HEK293T (cell line): ENCODE data around the gene DKK3.

ENCODE experiments used
- CTCF ChIA-PET: fragments of 350-600 bp; formaldehyde crosslinking; extraction: SDS; loops from one replicate; lab custom pipeline; 2021; ENCODE audit warnings: antibody characterized with exemption, inconsistent platforms; lab: Yijun Ruan, JAX
- POLR2A ChIA-PET: fragments of 350-600 bp; formaldehyde crosslinking; extraction: SDS; loops from one replicate; lab custom pipeline; 2020; ENCODE audit warnings: antibody characterized with exemption, inconsistent platforms; lab: Yijun Ruan, JAX
- DNase-seq: peaks from one replicate; pipeline ENCODE4 v3.0.0; 2012; ENCODE audit warnings: mixed read lengths; ENCODE audit errors: extremely low spot score
- ARNT ChIP-seq: fragments of 450-650 bp; IDR thresholded peaks from 2 replicates; pipeline ENCODE4 v1.6.1; 2017; ENCODE audit warnings: mild to moderate bottlenecking
- BHLHE40 ChIP-seq: fragments of 450-650 bp; IDR thresholded peaks from 2 replicates; pipeline ENCODE4 v1.6.1; 2016; ENCODE audit warnings: mild to moderate bottlenecking, moderate library complexity, borderline replicate concordance
- CTBP1 ChIP-seq: fragments of 450-650 bp; IDR thresholded peaks from 2 replicates; pipeline ENCODE4 v1.6.1; 2016; ENCODE audit warnings: borderline replicate concordance
- ELF4 ChIP-seq: fragments of 450-650 bp; IDR thresholded peaks from 2 replicates; pipeline ENCODE4 v1.6.1; 2017; ENCODE audit warnings: antibody characterized with exemption
- FOXA1 ChIP-seq: fragments of 450-650 bp; IDR thresholded peaks from 2 replicates; pipeline ENCODE4 v1.6.1; 2016; ENCODE audit warnings: mild to moderate bottlenecking
- FOXK2 ChIP-seq: fragments of 450-650 bp; IDR thresholded peaks from 2 replicates; pipeline ENCODE4 v1.6.1; 2016; ENCODE audit warnings: mild to moderate bottlenecking
- FOXM1 ChIP-seq: fragments of 450-650 bp; IDR thresholded peaks from 2 replicates; pipeline ENCODE4 v1.6.1; 2017; ENCODE audit warnings: mild to moderate bottlenecking, borderline replicate concordance
- HDGF ChIP-seq: fragments of 450-650 bp; IDR thresholded peaks from 2 replicates; pipeline ENCODE4 v1.6.1; 2017; ENCODE audit warnings: antibody characterized with exemption, borderline replicate concordance
- L3MBTL2 ChIP-seq: fragments of 450-650 bp; conservative IDR thresholded peaks from 2 replicates; pipeline ENCODE4 v1.6.1; 2016; ENCODE audit warnings: mild to moderate bottlenecking
- LEF1 ChIP-seq: fragments of 450-650 bp; IDR thresholded peaks from 2 replicates; pipeline ENCODE4 v1.6.1; 2017; ENCODE audit warnings: mild to moderate bottlenecking, borderline replicate concordance
- NFRKB ChIP-seq: fragments of 450-650 bp; IDR thresholded peaks from 2 replicates; pipeline ENCODE4 v1.6.1; 2016; ENCODE audit warnings: mild to moderate bottlenecking, moderate library complexity
- SP1 ChIP-seq: fragments of 450-650 bp; IDR thresholded peaks from 2 replicates; pipeline ENCODE4 v1.6.1; 2017
- SUZ12 ChIP-seq: fragments of 450-650 bp; IDR thresholded peaks from 2 replicates; pipeline ENCODE4 v1.6.1; 2016; ENCODE audit warnings: mild to moderate bottlenecking
- TARDBP ChIP-seq: fragments of 450-650 bp; IDR thresholded peaks from 2 replicates; pipeline ENCODE4 v1.6.1; 2016
- ZNF384 ChIP-seq: fragments of 450-650 bp; IDR thresholded peaks from 2 replicates; pipeline ENCODE4 v1.6.1; 2016
- TF ChIP-seq, protein P1 (sequence below): fragments of 450-650 bp; IDR thresholded peaks from 2 replicates; pipeline ENCODE4 v1.6.1; 2016

Gene DKK3

DNA sequence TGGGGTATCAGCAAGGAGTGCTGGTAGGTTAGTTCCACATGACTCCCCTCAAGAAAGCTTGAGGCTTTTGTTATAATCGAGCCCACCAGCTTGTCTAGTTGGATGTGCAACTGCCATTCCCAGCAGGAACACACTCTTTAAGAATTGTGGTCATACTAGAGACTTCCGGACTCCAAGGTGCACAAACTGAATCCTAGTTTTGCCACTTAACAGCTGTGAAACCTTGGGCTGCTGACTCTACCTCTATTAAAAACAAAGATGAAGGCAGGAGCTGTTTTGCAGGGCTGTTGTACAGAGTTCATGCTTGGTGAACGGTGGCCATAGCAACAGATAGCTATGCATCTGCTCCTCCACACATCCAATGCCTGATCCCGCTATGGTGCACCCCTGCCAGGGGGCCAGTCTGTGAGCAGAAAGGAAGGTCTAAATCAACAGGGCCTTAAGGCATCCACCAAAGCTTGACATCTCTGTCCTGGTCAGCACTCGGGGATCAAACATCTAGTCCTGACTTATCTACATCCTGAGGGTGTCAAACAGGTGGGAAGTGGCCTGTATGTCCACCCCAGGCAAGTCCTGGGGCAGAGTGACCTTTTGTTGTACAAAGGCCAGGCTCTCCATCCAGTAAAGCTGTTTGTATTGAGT is 36.4 kb downstream of the DKK3 start:
- no peak for DNase-seq
- CTCF ChIA-PET = no interaction called here
- TF ChIP-seq FOXK2 = no peak
- TF ChIP-seq FOXM1 = no peak
- TF ChIP-seq NFRKB = no peak
- no peak for TF ChIP-seq LEF1
- no peak for TF ChIP-seq BHLHE40
- no peak for TF ChIP-seq SUZ12
- TF ChIP-seq ARNT = no peak
- no peak for TF ChIP-seq ZNF384
- TF ChIP-seq FOXA1 = no peak
- TF ChIP-seq L3MBTL2 = no peak
- TF ChIP-seq CTBP1 = no peak
- POLR2A ChIA-PET = no interaction called here

DNA sequence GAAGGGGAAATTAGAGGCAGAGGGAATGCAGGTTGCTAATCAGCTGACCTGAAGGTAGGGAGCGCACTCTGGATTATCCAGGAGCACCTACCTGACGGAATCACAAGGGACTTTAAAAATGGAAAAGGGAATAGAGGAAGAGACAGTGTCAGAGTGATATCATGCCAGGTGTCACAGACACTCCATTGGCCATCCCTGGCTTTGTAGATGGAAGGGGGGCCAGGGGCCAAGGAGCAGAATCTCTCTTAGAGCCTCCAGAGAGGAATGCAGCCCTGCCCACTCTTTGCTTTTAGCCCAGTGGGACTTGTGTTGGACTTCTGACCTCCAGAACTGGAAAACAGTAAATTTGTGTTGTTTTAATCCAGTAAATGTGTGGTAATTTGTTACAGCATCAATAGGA is 37.9 kb downstream of the DKK3 start:
- TF ChIP-seq HDGF = no peak
- TF ChIP-seq TARDBP = no peak
- TF ChIP-seq FOXA1 = no peak
- TF ChIP-seq NFRKB = no peak
- TF ChIP-seq ARNT = no peak
- no peak for TF ChIP-seq ZNF384
- TF ChIP-seq, protein P1, sequence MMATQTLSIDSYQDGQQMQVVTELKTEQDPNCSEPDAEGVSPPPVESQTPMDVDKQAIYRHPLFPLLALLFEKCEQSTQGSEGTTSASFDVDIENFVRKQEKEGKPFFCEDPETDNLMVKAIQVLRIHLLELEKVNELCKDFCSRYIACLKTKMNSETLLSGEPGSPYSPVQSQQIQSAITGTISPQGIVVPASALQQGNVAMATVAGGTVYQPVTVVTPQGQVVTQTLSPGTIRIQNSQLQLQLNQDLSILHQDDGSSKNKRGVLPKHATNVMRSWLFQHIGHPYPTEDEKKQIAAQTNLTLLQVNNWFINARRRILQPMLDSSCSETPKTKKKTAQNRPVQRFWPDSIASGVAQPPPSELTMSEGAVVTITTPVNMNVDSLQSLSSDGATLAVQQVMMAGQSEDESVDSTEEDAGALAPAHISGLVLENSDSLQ = no peak
- no peak for TF ChIP-seq SUZ12
- TF ChIP-seq SP1 = no peak
- no peak for TF ChIP-seq L3MBTL2
- no peak for DNase-seq
- POLR2A ChIA-PET = no interaction called here
- CTCF ChIA-PET = no interaction called here

DNA sequence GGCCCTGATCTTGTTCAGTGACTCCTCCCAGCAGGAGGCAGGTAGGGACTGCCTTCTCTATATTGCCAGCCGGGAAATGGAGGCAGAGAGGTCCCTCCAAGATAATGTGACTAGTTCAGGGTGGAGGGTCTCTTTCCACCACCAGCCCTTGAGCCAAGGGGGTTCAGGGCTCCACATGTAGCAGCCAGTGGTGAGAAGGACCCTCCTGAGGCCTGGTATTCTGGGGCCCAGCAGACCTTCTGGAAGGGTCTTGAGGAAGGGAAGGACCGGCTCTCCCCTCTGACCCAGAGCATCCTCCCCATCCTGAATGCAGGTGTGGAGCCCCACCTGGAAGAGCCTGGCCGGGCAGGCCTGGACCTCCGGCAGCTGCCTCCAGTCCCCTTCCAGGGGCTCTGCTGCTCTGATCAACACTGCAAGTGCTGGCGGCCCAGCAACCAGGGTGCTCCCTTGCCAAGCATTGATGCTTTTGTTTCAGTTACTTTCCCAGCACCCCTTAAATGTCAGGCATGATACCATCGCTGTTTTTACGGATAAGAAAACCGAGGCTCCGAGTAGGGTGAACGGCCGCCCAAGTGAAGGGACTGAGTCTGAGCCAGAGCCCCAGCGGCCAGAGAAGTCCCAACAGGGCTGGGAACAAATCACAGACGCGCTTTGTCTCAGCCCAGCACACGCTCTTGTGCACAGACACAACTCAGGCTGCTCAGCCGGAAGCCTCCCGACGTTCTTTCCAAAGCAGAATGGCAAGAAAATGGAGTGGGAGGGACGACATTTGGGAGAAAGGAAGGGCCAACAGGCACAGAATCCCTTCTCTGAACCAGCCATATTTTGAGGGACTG is 38.8 kb downstream of the DKK3 start:
- TF ChIP-seq ZNF384 (no peak), SP1 (no peak), SUZ12 (no peak), L3MBTL2 (no peak), ELF4 (no peak), FOXA1 (no peak), HDGF (no peak), TARDBP (no peak), NFRKB (no peak), CTBP1 (no peak), FOXM1 (no peak)
- no peak for DNase-seq
- POLR2A ChIA-PET = no interaction called here
- CTCF ChIA-PET = no interaction called here

DNA sequence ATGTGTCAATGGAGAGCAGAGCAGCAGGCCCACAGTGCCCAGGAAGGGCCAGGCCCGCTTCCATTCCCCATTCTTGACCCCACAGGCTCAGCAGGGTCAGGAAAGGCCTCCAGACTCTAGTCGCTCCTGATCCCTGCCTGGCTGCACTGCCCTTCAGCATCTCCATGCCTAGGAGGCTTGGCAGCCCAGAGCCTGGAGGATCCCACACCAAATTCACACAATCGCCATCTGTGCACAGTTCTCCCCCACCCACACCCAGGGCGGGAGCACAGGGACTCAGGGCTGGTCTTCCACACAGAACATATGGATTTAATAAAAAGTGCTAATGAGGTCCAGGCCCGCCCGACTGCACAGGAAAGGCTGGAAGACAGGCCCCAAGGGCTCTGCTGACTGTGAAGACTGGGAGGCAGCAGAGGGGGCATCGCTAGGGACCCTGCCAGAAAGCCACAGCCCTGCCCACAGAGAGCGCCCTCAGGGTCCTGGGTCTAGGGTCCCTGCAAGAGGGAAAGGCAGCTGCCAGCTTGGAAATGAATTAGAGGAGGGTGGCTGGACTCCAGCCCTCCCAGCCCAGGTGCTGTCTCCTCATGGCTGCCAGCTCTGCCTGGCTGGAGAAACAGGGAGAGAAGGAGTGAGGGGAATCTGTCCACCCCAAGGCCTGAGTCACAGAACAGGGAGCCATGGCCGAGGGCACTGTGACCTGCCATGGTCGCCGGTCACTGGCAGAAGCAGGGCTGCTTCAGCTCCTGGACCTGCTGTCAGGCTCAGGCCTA is 39.7 kb downstream of the DKK3 start:
- TF ChIP-seq LEF1 = no peak
- no peak for TF ChIP-seq CTBP1
- TF ChIP-seq FOXA1 = no peak
- no peak for TF ChIP-seq FOXK2
- no peak for TF ChIP-seq ZNF384
- no peak for TF ChIP-seq FOXM1
- TF ChIP-seq, protein P1 = no peak
- TF ChIP-seq ELF4 = no peak
- TF ChIP-seq TARDBP = no peak
- TF ChIP-seq SP1 = no peak
- TF ChIP-seq ARNT = no peak
- TF ChIP-seq NFRKB = no peak
- no peak for TF ChIP-seq BHLHE40
- no peak for TF ChIP-seq HDGF
- no peak for TF ChIP-seq L3MBTL2
- TF ChIP-seq SUZ12 = no peak
- DNase-seq = no peak
- ChIA-PET POLR2A (no interaction called here), CTCF (interaction anchor here (0.5 kb wide), 1 partner anchor 51 kb away, joined by 3 read pairs; no protein-coding TSS in a partner anchor)

DNA sequence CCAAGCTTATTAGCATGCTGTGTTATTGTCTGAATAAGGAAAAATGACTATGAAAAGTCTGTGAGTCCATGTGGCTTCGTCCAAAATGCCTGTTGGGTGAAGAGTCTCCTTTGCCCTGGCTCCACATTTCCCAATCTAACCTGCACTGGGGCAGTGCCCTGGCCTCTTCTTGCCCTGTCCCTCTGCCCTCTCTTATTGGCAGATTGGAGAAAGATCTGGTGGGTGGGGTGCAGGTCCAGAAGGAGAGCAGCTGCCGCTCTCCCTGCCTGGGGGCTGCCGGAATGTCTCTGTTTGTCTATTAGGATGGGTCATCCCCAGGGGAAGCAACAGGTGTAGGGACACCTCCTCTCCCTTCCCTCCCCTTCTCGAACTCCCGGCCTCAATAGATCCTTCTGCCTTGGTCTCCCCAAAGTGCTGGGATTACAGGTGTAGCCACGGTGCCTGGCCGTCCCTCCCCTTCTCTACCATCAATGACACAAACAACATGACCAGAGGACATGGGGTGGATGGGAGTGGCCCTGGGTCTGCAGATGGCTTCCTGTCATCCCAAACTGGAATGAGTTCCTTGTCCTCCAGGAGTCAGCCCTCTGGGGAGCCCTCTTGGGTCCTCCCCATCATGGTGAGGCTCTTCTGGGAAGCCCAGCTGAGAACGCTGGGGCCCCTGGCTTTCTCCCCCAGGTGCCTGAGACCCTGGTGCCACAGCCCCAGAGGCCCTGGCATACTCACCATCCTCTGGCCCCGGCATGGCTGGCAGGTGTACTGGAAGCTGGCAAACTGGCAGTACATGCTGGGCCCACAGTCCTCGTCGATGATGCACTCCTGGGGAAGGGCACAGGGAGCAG is 40.5 kb downstream of the DKK3 start:
- no peak for TF ChIP-seq TARDBP
- no peak for TF ChIP-seq BHLHE40
- no peak for TF ChIP-seq ZNF384
- TF ChIP-seq FOXA1 = no peak
- no peak for TF ChIP-seq NFRKB
- no peak for TF ChIP-seq FOXK2
- no peak for TF ChIP-seq ELF4
- no peak for TF ChIP-seq CTBP1
- TF ChIP-seq ARNT = no peak
- TF ChIP-seq, protein P1 = no peak
- no peak for TF ChIP-seq L3MBTL2
- no peak for TF ChIP-seq FOXM1
- no peak for TF ChIP-seq SUZ12
- DNase-seq = no peak
- CTCF ChIA-PET = interaction anchor here (0.7 to 1.4 kb wide), 2 partner anchors 10 to 36 kb away, joined by 3 to 5 read pairs; no protein-coding TSS in a partner anchor
- POLR2A ChIA-PET = no interaction called here
